GM19043 (cell line): ENCODE results near the gene NAA80.

Source experiments
- ATAC-seq: cut with Tn5 transposase; IDR thresholded peaks from one replicate; pipeline ENCODE4 v1.9.1; 2021; ENCODE audit warnings: low read depth; ENCODE audit not compliant: unreplicated experiment

NAA80 gene

DNA sequence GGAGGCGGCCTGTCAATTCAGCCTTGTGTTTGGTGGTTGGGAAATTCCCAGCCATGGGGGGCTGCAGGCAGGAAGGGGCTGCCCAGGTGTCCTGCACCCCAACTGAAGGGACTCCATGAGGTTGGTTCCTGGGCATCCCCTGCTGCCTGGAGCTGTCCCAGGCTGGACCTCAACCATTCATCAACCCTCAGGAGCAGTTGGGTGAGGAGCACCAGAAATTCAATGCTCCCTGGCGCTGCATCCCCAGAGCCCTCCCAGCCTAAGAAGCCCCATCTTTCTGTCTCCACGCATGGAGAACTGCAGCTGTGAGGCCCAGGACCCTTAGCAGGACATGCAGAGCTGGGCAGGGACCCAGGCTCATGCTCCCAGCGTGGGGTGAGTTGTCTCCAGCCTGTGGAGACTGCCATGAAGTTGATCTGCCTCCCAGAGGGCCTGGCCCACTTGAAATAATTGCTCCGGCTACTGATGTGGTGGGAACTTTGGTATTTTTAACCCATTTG lies 38.2 kb downstream of the NAA80 start:
- ATAC-seq, result no peak

DNA sequence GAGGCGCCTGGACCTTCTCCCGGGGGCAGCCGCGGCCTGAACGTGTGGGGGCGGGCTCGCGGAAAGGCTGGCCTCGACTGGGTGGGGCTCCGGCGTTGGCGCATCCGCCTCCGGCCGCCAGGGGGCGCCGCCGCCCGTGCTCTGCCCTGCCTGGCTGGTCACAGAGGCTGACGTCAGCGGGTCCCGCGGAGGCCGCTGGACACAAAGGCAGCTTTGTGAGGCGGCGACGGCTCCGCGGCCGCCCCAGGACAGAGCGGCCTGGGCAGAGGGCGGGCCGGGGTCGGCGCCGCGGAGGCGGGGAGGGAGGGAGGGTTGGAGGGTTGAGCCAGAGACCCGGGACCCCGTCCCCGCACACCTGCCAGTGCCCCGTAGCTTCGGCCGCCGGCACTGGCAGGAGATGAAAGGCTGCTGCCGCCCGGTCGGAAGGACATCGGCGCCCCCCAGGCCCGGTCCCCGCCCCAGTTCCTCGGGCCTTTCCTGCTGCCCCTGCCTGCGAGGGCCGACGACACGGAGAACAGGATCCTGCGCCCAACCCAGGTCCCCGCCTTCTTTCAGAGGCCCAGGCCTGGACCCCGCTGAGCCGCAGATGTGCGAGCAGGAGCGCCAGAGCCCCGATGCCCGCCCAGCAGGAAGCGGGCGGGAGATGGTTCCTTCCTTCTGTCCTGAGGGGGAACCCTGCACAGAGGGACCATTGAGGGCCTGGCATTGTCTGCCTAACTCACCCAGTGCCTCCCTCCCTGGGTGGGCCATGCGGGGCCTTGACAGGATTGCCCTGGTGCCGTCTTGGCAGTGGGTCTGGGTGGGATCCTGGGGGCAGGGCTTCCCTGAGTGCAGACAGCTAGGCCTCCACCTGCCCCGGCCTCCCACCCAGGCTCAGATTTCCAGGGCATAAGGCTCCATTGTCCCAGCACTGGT lies 38.9 kb downstream of the NAA80 start:
- ATAC-seq, result peak; percentile 86

GRCh38 chr3:50259432-50260026 lies 39.7 kb downstream of the NAA80 start:
- ATAC-seq, result peak; percentile 15

- ATAC-seq, result no peak
These were observed 40.2 kb downstream of the NAA80 start for GRCh38 chr3:50258979-50259378.

DNA sequence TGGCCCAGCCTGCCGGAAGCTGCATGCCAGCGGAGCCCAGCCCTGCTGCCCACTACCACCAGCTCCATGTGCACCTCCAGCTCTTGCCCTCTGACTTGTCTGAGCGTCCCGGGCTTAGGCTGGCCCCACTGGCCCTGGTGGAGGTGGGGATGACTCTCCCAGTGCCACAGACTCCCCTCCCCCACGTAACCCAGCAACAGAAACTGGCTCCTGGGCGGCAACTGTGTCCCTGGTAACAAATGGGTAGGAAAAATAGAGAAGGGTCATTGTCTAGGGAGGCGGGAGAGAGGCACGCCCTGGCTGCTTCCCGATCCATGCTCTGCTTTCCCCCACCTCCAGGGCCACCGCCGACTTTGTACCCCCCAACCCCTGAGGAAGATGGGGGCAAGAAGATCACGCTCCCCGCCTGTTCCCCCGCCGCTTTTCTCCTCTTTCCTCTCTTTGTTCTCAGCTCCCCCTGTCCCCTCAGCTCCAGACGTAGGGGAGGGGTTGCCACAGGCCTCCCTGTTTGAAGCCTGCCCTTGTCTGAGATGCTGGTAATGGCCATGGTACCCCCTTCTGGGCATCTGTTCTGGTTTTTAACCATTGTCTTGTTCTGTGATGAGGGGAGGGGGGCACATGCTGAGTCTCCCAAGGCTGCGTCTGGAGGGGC lies 41.0 kb downstream of the NAA80 start:
- no peak for ATAC-seq

- ATAC-seq, result no peak
These were observed 42.0 kb downstream of the NAA80 start for GRCh38 chr3:50256978-50257890.

DNA sequence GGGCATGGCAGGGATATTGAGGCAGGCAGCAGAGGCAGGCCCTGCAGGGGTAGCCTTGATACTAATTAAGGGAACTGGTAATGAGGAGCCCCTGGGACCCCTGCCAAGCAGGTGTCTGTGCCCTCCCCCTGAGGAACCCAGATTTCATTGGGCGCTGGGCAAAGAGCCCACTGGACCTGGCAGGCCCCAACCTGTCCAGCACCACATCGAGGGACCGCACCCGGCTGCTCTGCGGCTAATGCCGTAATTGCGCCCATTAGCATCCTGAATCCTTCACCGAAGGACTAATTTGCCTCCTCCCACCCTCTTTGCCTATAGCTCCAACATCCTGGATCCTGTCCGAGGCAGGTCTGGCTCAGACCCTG lies 44.0 kb downstream of the NAA80 start:
- no peak for ATAC-seq

DNA sequence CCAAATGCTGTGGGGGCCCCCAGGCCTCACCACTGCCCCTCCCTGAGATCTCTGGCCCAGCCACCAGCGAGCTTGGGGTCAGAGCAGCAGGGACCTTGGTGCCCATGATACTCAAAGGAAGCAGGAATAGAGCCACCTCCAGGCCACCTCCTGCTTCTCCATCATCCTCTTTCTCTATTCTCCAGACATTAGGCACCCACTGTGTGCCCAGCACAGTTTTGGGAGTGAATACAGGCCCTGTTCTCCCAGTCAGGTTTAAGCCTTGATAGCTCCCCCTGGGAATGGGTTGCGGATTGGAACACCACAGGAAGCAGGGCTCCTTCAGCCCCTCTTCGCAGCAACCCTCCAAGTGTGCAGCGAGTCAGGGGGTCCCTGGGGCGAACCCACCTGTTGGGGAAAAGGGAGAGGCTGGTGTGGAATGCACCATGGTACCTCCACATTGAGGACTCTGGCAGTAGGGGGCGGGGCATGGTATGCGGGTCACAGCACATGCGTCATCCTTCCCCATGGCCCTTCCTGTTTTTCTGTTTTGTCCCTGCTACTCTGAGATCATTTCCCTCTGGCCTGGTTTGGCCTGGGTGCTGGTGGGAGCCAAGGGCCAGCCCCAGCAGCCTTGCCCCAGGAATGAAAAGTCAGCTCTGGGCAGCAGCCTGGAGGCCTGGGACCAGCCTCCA lies 44.5 kb downstream of the NAA80 start:
- ATAC-seq, result no peak

DNA sequence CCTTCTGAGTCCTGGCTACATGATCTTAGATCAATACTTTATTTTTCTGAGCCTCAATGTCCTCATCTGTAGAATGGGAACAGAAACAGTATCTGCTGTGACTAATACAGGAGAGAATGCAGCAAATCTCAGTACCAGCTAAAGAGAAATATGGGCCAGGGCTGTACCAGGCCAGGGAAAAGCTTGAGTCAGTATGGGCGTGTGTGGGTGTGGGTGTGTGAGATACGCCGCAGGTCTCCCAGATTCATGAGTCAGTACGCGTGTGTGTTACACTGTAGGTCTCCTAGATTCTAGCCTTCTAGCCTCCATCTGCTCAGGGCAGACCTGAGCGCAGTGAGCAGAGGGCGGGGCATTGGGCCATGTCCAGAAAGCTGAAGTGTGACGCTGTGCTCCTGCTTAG lies 48.0 kb downstream of the NAA80 start:
- no peak for ATAC-seq

- no peak for ATAC-seq
These were observed 48.7 kb downstream of the NAA80 start for GRCh38 chr3:50250514-50250913.

GRCh38 chr3:50249457-50249856 lies 49.7 kb downstream of the NAA80 start:
- ATAC-seq, result no peak

DNA sequence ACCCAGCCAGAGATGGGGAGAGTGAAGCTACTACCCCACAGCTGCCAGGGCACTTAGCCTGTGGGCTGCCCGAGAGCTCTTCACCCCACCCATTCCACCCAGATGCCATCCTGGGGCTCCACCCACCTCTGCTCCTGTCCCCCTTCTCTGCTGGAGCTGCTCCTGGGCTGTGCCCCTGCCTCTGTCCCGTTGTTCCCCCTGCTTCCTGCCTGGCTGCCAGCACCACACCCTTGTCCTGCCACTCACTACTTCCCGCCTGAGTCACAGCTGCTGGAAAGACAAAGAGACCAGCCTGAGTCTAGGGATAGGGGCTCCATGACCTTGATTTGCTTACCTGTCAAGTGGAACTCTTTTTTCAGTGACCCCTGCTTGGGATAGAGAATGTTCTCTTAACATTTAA lies 50.8 kb downstream of the NAA80 start:
- ATAC-seq, result no peak

GRCh38 chr3:50246517-50246954 lies 52.7 kb downstream of the NAA80 start:
- ATAC-seq, result peak; percentile 52
